Neutrophil (primary cell): ENCODE measurements around the gene TEX26.

Experiments
- H3K27ac ChIP-seq: fragments of 200-600 bp; sonication (generic); 2 replicates; pipeline ENCODE4 v1.5.1; 2016; ENCODE audit warnings: mild to moderate bottlenecking, moderate library complexity
- H3K27me3 ChIP-seq: fragments of 200-600 bp; sonication (generic); 2 replicates; pipeline ENCODE4 v1.6.0; 2016; ENCODE audit warnings: mild to moderate bottlenecking
- H3K36me3 ChIP-seq: fragments of 200-600 bp; sonication (generic); 2 replicates; pipeline ENCODE4 v1.5.1; 2017
- H3K4me1 ChIP-seq, 2 experiments: fragments of 200-600 bp in 1 of 2; sonication (generic) in 1 of 2; 1 replicate in 1 of 2; 2 replicates in 1 of 2; pipeline versions ENCODE4 v1.5.1 to v1.6.1; 2013 to 2016; ENCODE audit warnings: low read depth in 1 of 2, low read length in 1 of 2, mild to moderate bottlenecking in 1 of 2, moderate library complexity in 1 of 2; ENCODE audit not compliant: control insufficient read depth in 1 of 2, insufficient read depth in 1 of 2
- H3K4me3 ChIP-seq, 2 experiments: fragments of 200-600 bp in 1 of 2; sonication (generic) in 1 of 2; 1 replicate in 1 of 2; 2 replicates in 1 of 2; pipeline ENCODE4 v1.5.1; 2013 to 2016; ENCODE audit warnings: low read depth in 1 of 2, low read length in 1 of 2, mild to moderate bottlenecking in 1 of 2, moderate library complexity in 1 of 2
- H3K9me3 ChIP-seq: fragments of 200-600 bp; sonication (generic); 2 replicates; pipeline ENCODE4 v1.5.1; 2016
- CTCF ChIP-seq: fragments of 200-600 bp; sonication (generic); IDR thresholded peaks from 2 replicates; pipeline ENCODE4 v1.5.1; 2016; ENCODE audit warnings: antibody characterized with exemption

Gene TEX26

GRCh38 chr13:30910676-30911075 is 21.8 kb upstream of the TEX26 start:
- H3K4me1 ChIP-seq = no peaks in the 10 kb centered on the region
- H3K9me3 ChIP-seq = no peaks in the 10 kb centered on the region
- peaks cover 72% of the 10 kb centered on the region for H3K27me3 ChIP-seq
- no peak for TF ChIP-seq CTCF
- no peak overlapping the region for H3K27ac ChIP-seq
- no peak overlapping the region for H3K4me3 ChIP-seq
- H3K36me3 ChIP-seq = no peaks in the 10 kb centered on the region

GRCh38 chr13:30915691-30916541 is 16.5 kb upstream of the TEX26 start:
- Histone ChIP-seq H3K4me1 (no peaks in the 10 kb centered on the region), H3K27me3 (peaks cover 50% of the 10 kb centered on the region), H3K36me3 (no peaks in the 10 kb centered on the region), H3K4me3 (no peak overlapping the region), H3K9me3 (no peaks in the 10 kb centered on the region), H3K27ac (no peak overlapping the region)
- no peak for TF ChIP-seq CTCF

- Histone ChIP-seq H3K9me3 (no peaks in the 10 kb centered on the region), H3K4me1 (no peaks in the 10 kb centered on the region), H3K4me3 (no peak overlapping the region), H3K36me3 (no peaks in the 10 kb centered on the region), H3K27me3 (peaks cover 41% of the 10 kb centered on the region), H3K27ac (no peak overlapping the region)
- TF ChIP-seq CTCF = no peak
These were observed 15.5 kb upstream of the TEX26 start for GRCh38 chr13:30916991-30917390.

GRCh38 chr13:30918662-30919405 is 13.6 kb upstream of the TEX26 start:
- Histone ChIP-seq H3K4me3 (no peak overlapping the region), H3K4me1 (no peaks in the 10 kb centered on the region), H3K36me3 (no peaks in the 10 kb centered on the region), H3K9me3 (no peaks in the 10 kb centered on the region), H3K27me3 (peaks cover 48% of the 10 kb centered on the region), H3K27ac (no peak overlapping the region)
- TF ChIP-seq CTCF = no peak

- TF ChIP-seq CTCF = no peak
- Histone ChIP-seq H3K4me1 (no peaks in the 10 kb centered on the region), H3K36me3 (no peaks in the 10 kb centered on the region), H3K4me3 (no peak overlapping the region), H3K27ac (no peak overlapping the region), H3K27me3 (peaks cover 38% of the 10 kb centered on the region), H3K9me3 (no peaks in the 10 kb centered on the region)
These were observed 12.1 kb upstream of the TEX26 start for GRCh38 chr13:30920162-30920909.
